Measurements from ENCODE around the gene IL18BP. TPM values are rescaled to one million over a fixed set of nuclear protein-coding genes. Genes with fewer than 3 reads are reported as not detected.
A peak's percentile ranks its signal among the peaks of the same experiment; 100 is the strongest.

The IL18BP gene
- total RNA-seq, 8 experiments from 2014 or later = 3.2 to 7.5 (median 4.7) TPM

GRCh38 chr11:71986131-71986530 lies 12.6 kb upstream of the IL18BP start:
- H3K4me3 ChIP-seq = no peak overlapping the region
- no peak for ATAC-seq (replicated peaks in 6 of 8)
- 92 to 100% (median 100%) methylated on average over 1 to 2 of the region's 2 CpGs; no CpG with 5 or more reads in 2 of the 10 experiments for WGBS, 10 experiments
- H3K27ac ChIP-seq = no peak overlapping the region
- H3K4me1 ChIP-seq (replicated peaks in 1 of 2) = no peaks in the 10 kb centered on the region
- in situ Hi-C loops (cut with MboI; ENCODE audit: low pct_unique_long_range_greater_than_20kb in 2 of 9, low sequenced_read_pairs in 9 of 9, unreplicated experiment in 9 of 9) = no loop called here

GRCh38 chr11:71987521-71987920 lies 11.2 kb upstream of the IL18BP start:
- in situ Hi-C loops (cut with MboI; ENCODE audit: low pct_unique_long_range_greater_than_20kb in 2 of 9, low sequenced_read_pairs in 9 of 9, unreplicated experiment in 9 of 9) = no loop called here
- 43 to 50% (median 50%) methylated on average over 2 of the region's 2 CpGs; no CpG with 5 or more reads in 6 of the 10 experiments for WGBS, 10 experiments
- H3K27ac ChIP-seq = no peak overlapping the region
- ATAC-seq (replicated peaks in 6 of 8) = no peak
- no peak overlapping the region for H3K4me3 ChIP-seq
- no peaks in the 10 kb centered on the region for H3K4me1 ChIP-seq (replicated peaks in 1 of 2)

GRCh38 chr11:71988050-71988449 lies 10.7 kb upstream of the IL18BP start:
- peak in 3 of 8 experiments; percentile 27 to 78 (median 77) for ATAC-seq (replicated peaks in 6 of 8)
- H3K27ac ChIP-seq = no peak overlapping the region
- in situ Hi-C loops (cut with MboI; ENCODE audit: low pct_unique_long_range_greater_than_20kb in 2 of 9, low sequenced_read_pairs in 9 of 9, unreplicated experiment in 9 of 9) = no loop called here
- H3K4me3 ChIP-seq = no peak overlapping the region
- no peaks in the 10 kb centered on the region for H3K4me1 ChIP-seq (replicated peaks in 1 of 2)
- WGBS, 10 experiments = 0 to 100% (median 94%) methylated on average over 1 to 3 of the region's 3 CpGs; no CpG with 5 or more reads in 3 of the 10 experiments

GRCh38 chr11:71990701-71991100 lies 8.0 kb upstream of the IL18BP start:
- ATAC-seq (replicated peaks in 6 of 8) = peak in 3 of 8 experiments; percentile 52 to 69 (median 56)
- 0 to 80% (median 44%) methylated on average over 1 to 3 of the region's 3 CpGs for WGBS, 10 experiments
- in situ Hi-C loops (cut with MboI; ENCODE audit: low pct_unique_long_range_greater_than_20kb in 2 of 9, low sequenced_read_pairs in 9 of 9, unreplicated experiment in 9 of 9) = no loop called here
- H3K4me3 ChIP-seq = no peak overlapping the region
- H3K27ac ChIP-seq = no peak overlapping the region
- no peaks in the 10 kb centered on the region for H3K4me1 ChIP-seq (replicated peaks in 1 of 2)

- 87 to 100% (median 100%) methylated on average over 1 to 3 of the region's 3 CpGs; no CpG with 5 or more reads in 3 of the 10 experiments for WGBS, 10 experiments
- no peak for ATAC-seq (replicated peaks in 6 of 8)
- Histone ChIP-seq H3K4me1 (replicated peaks in 1 of 2) (no peaks in the 10 kb centered on the region), H3K4me3 (no peak overlapping the region), H3K27ac (no peak overlapping the region)
- in situ Hi-C loops (cut with MboI; ENCODE audit: low pct_unique_long_range_greater_than_20kb in 2 of 9, low sequenced_read_pairs in 9 of 9, unreplicated experiment in 9 of 9) = no loop called here
Measured at GRCh38 chr11:71991494-71991893, 7.2 kb upstream of the IL18BP start.

- Histone ChIP-seq H3K4me1 (replicated peaks in 1 of 2) (no peaks in the 10 kb centered on the region), H3K4me3 (no peak overlapping the region), H3K27ac (no peak overlapping the region)
- in situ Hi-C loops (cut with MboI; ENCODE audit: low pct_unique_long_range_greater_than_20kb in 2 of 9, low sequenced_read_pairs in 9 of 9, unreplicated experiment in 9 of 9) = no loop called here
- WGBS, 10 experiments = 67 to 100% (median 91%) methylated on average over 1 to 3 of the region's 3 CpGs
- ATAC-seq (replicated peaks in 6 of 8) = no peak
Measured at GRCh38 chr11:71992136-71992730, 6.5 kb upstream of the IL18BP start.

GRCh38 chr11:71994786-71995185 lies 3.9 kb upstream of the IL18BP start:
- H3K4me3 ChIP-seq = no peak overlapping the region
- ATAC-seq (replicated peaks in 6 of 8) = no peak
- 83 to 100% (median 93%) methylated on average over 1 to 2 of the region's 3 CpGs; no CpG with 5 or more reads in 6 of the 10 experiments for WGBS, 10 experiments
- no peak overlapping the region for H3K27ac ChIP-seq
- H3K4me1 ChIP-seq (replicated peaks in 1 of 2) = no peaks in the 10 kb centered on the region
- in situ Hi-C loops (cut with MboI; ENCODE audit: low pct_unique_long_range_greater_than_20kb in 2 of 9, low sequenced_read_pairs in 9 of 9, unreplicated experiment in 9 of 9) = no loop called here

GRCh38 chr11:71995726-71996291 lies 2.9 kb upstream of the IL18BP start:
- in situ Hi-C loops (cut with MboI; ENCODE audit: low pct_unique_long_range_greater_than_20kb in 2 of 9, low sequenced_read_pairs in 9 of 9, unreplicated experiment in 9 of 9) = no loop called here
- no peak overlapping the region for H3K4me3 ChIP-seq
- WGBS, 10 experiments = 80 to 100% (median 100%) methylated on average over 1 to 2 of the region's 3 CpGs; no CpG with 5 or more reads in 5 of the 10 experiments
- no peak for ATAC-seq (replicated peaks in 6 of 8)
- H3K27ac ChIP-seq = no peak overlapping the region
- H3K4me1 ChIP-seq (replicated peaks in 1 of 2) = no peaks in the 10 kb centered on the region

- no peak overlapping the region for H3K27ac ChIP-seq
- H3K4me3 ChIP-seq = no peak overlapping the region
- no peak for ATAC-seq (replicated peaks in 6 of 8)
- 70 to 100% (median 93%) methylated on average over 1 to 3 of the region's 4 CpGs; no CpG with 5 or more reads in 5 of the 10 experiments for WGBS, 10 experiments
- no peaks in the 10 kb centered on the region for H3K4me1 ChIP-seq (replicated peaks in 1 of 2)
- in situ Hi-C loops (cut with MboI; ENCODE audit: low pct_unique_long_range_greater_than_20kb in 2 of 9, low sequenced_read_pairs in 9 of 9, unreplicated experiment in 9 of 9) = no loop called here
Measured at GRCh38 chr11:71996517-71996916, 2.2 kb upstream of the IL18BP start.

GRCh38 chr11:71996946-71997345 lies 1.8 kb upstream of the IL18BP start:
- no peak for ATAC-seq (replicated peaks in 6 of 8)
- in situ Hi-C loops (cut with MboI; ENCODE audit: low pct_unique_long_range_greater_than_20kb in 2 of 9, low sequenced_read_pairs in 9 of 9, unreplicated experiment in 9 of 9) = no loop called here
- no peak overlapping the region for H3K4me3 ChIP-seq
- 78 to 100% (median 83%) methylated on average over 1 to 6 of the region's 8 CpGs; no CpG with 5 or more reads in 6 of the 10 experiments for WGBS, 10 experiments
- H3K4me1 ChIP-seq (replicated peaks in 1 of 2) = no peaks in the 10 kb centered on the region
- no peak overlapping the region for H3K27ac ChIP-seq

- Histone ChIP-seq H3K4me1 (replicated peaks in 1 of 2) (no peaks in the 10 kb centered on the region), H3K27ac (no peak overlapping the region), H3K4me3 (no peak overlapping the region)
- ATAC-seq (replicated peaks in 6 of 8) = no peak
- 100% methylated on average over 1 to 2 of the region's 3 CpGs; no CpG with 5 or more reads in 7 of the 10 experiments for WGBS, 10 experiments
- in situ Hi-C loops (cut with MboI; ENCODE audit: low pct_unique_long_range_greater_than_20kb in 2 of 9, low sequenced_read_pairs in 9 of 9, unreplicated experiment in 9 of 9) = no loop called here
Measured at GRCh38 chr11:71997594-71997993, 1.1 kb upstream of the IL18BP start.

- no peaks in the 10 kb centered on the region for H3K4me1 ChIP-seq (replicated peaks in 1 of 2)
- no peak for ATAC-seq (replicated peaks in 6 of 8)
- no peak overlapping the region for H3K27ac ChIP-seq
- H3K4me3 ChIP-seq = no peak overlapping the region
- in situ Hi-C loops (cut with MboI; ENCODE audit: low pct_unique_long_range_greater_than_20kb in 2 of 9, low sequenced_read_pairs in 9 of 9, unreplicated experiment in 9 of 9) = no loop called here
- WGBS, 10 experiments = 60 to 100% (median 100%) methylated on average over 1 to 2 of the region's 2 CpGs; no CpG with 5 or more reads in 7 of the 10 experiments
Measured at GRCh38 chr11:71998061-71998460, 648 bp upstream of the IL18BP start.

- Histone ChIP-seq H3K4me1 (replicated peaks in 1 of 2) (no peaks in the 10 kb centered on the region), H3K4me3 (no peak overlapping the region), H3K27ac (no peak overlapping the region)
- ATAC-seq (replicated peaks in 6 of 8) = peak in 3 of 8 experiments; percentile 63 to 77 (median 76)
- WGBS, 10 experiments = 0 to 60% (median 58%) methylated on average over 1 to 2 of the region's 2 CpGs; no CpG with 5 or more reads in 7 of the 10 experiments
- in situ Hi-C loops (cut with MboI; ENCODE audit: low pct_unique_long_range_greater_than_20kb in 2 of 9, low sequenced_read_pairs in 9 of 9, unreplicated experiment in 9 of 9) = no loop called here
Measured at GRCh38 chr11:71999362-71999761, 653 bp downstream of the IL18BP start.
